Spleen (tissue), 11 donors: ENCODE results near the gene DCAF5. TPM values are rescaled to one million over a fixed set of nuclear protein-coding genes. Genes with fewer than 3 reads are reported as not detected.
"Not testable (repeated sequence)": the region's sequence is repeated elsewhere in the genome, so short reads cannot be mapped to it uniquely, and the experiment has no call there.

Source experiments
- DNase-seq: peaks from one replicate; pipeline ENCODE4 v3.0.0-alpha.2; 2020
- H3K27ac ChIP-seq, 8 donors: fragments of 200-600 bp; sonication (generic) in 7 of 8; 1 replicate in 4 of 8; 2 replicates in 4 of 8; pipeline versions ENCODE4 v1.5.0 to v1.8.0; 2016 to 2021; ENCODE audit warnings: inconsistent platforms in 4 of 8, mild to moderate bottlenecking in 4 of 8, moderate library complexity in 1 of 8
- H3K27me3 ChIP-seq, 7 donors: fragments of 200-600 bp; sonication (generic) in 6 of 7; replicated peaks in 1 of 7; 1 replicate in 4 of 7; 2 replicates in 3 of 7; pipeline versions ENCODE4 v1.5.0 to v1.8.0; 2016 to 2021; ENCODE audit warnings: inconsistent platforms in 3 of 7, mild to moderate bottlenecking in 1 of 7
- H3K36me3 ChIP-seq, 6 donors: fragments of 200-600 bp; sonication (generic) in 5 of 6; 1 replicate in 4 of 6; 2 replicates in 2 of 6; pipeline versions ENCODE4 v1.5.0 to v1.8.0; 2016 to 2021; ENCODE audit warnings: inconsistent platforms in 2 of 6
- H3K4me1 ChIP-seq, 6 donors: fragments of 200-600 bp; sonication (generic) in 5 of 6; 1 replicate in 3 of 6; 2 replicates in 3 of 6; pipeline versions ENCODE4 v1.5.0 to v1.8.0; 2016 to 2021; ENCODE audit warnings: inconsistent platforms in 3 of 6
- H3K4me3 ChIP-seq, 8 donors: fragments of 200-600 bp; sonication (generic) in 7 of 8; 1 replicate in 4 of 8; 2 replicates in 4 of 8; pipeline versions ENCODE4 v1.5.0 to v1.8.0; 2016 to 2021; ENCODE audit warnings: inconsistent platforms in 4 of 8, mild to moderate bottlenecking in 4 of 8, moderate library complexity in 2 of 8
- H3K9me3 ChIP-seq, 8 donors: fragments of 200-600 bp; sonication (generic) in 7 of 8; 1 replicate in 4 of 8; 2 replicates in 4 of 8; pipeline versions ENCODE4 v1.5.0 to v1.8.0; 2016 to 2021; ENCODE audit warnings: inconsistent platforms in 4 of 8
- CTCF ChIP-seq, 11 experiments: fragments of 200-600 bp in 7 of 11; fragments of 450-650 bp in 4 of 11; sonication (generic) in 4 of 11; IDR thresholded peaks in 8 of 11; conservative IDR thresholded peaks in 3 of 11; 1 replicate in 7 of 11; 2 replicates in 4 of 11; pipeline versions ENCODE4 v1.4.0 to v1.8.0; 2016 to 2021; ENCODE audit warnings: antibody characterized with exemption in 11 of 11, inconsistent platforms in 4 of 11, mild to moderate bottlenecking in 1 of 11
- POLR2A ChIP-seq, 3 donors: fragments of 450-650 bp; IDR thresholded peaks; one replicate each; pipeline ENCODE4 v1.5.1; 2017; ENCODE audit warnings: antibody characterized with exemption in 3 of 3, mild to moderate bottlenecking in 1 of 3
- POLR2AphosphoS5 ChIP-seq, 3 donors: sonication (generic); formaldehyde crosslinking; IDR thresholded peaks; one replicate each; pipeline ENCODE4 v1.5.1; 2017; ENCODE audit warnings: antibody characterized with exemption in 3 of 3
- WGBS, 5 donors: extraction: QIAGEN DNeasy Blood & Tissue Kit in 3 of 5; methylation state at CpG; one replicate each; pipeline versions ENCODE4 v1.1.5 to v1.1.7; 2013 to 2018; 5-methylcytosine and 5-hydroxymethylcytosine counted together
- intact Hi-C: fragments of 100-400 bp; cut with DNase I; formaldehyde crosslinking; loops from one replicate; pipeline ENCODE4 v1.15.0; 2023; ENCODE audit warnings: low total_unique reads
- polyA plus RNA-seq, 3 donors: library from polyadenylated mRNA; stranded (reverse); fragments of 200-250 nt; gene quantifications; one replicate each; pipeline ENCODE4 v1.2.1, GENCODE V29; 2013
- total RNA-seq, 7 donors: library from RNA; depleted of rRNA in 3 of 7; stranded (reverse); fragments of >200 nt in 3 of 7; fragmentation: NEBNext Ultra II Directional in 4 of 7; extraction: Animal tissue kit (Norgen Biotek cat#: 25700) in 4 of 7; gene quantifications; one replicate each; pipeline versions ENCODE4 v1.1.0 to v1.2.1, GENCODE V29; 2016 to 2021
- donor health status: healthy with polysubstance abuse.
- donor health status: DM: no; HTN: no; CAD: no; lungs with moderate emphysema.
- donor health status: DM: no; HTN: no; CAD: no.
- donor health status: Bipolar disorder and iron deficiency.
- donor health status: healthy.
- donor health status: DM: no; HTN: no; CAD: no.
- donor health status: DM: yes; HTN: yes; CAD: no.

The DCAF5 gene
- total and polyA plus RNA-seq, 10 donors = 10.3 to 60.6 (median 44.1) TPM

GRCh38 chr14:69191340-69192111 is 38.6 kb upstream of the DCAF5 start, which contains the start of gene EXD2:
TSS of gene EXD2 (plus strand) at chr14:69191498. CDS start at chr14:69209471, 17,973 bp downstream.
- intact Hi-C loops = no loop called here
- WGBS, 5 donors = 0 to 2% (median 1%) methylated on average over 16 to 58 of the region's 58 CpGs
- Histone ChIP-seq H3K27ac (peak within 1 kb of the TSS; percentile 0 to 86 (median 76)), H3K4me1 (peaks cover 3 to 21% (median 12%) of the 10 kb centered on the region in 6 donors), H3K27me3 (no peaks in the 10 kb centered on the region), H3K4me3 (peak within 1 kb of the TSS; percentile 64 to 91 (median 86)), H3K9me3 (no peaks in the 10 kb centered on the region), H3K36me3 (no peaks in the 10 kb centered on the region)
- TF ChIP-seq POLR2AphosphoS5 (IDR thresholded peaks at IDR 0.05) (peak; percentile 86 to 92 (median 89)), POLR2A (IDR thresholded peaks at IDR 0.05) (peak in 1 of 3 donors; percentile 32), CTCF (IDR thresholded peaks at IDR 0.05 in 8 of 11, conservative IDR thresholded peaks at IDR 0.05 in 3 of 11) (no peak)
- peak; percentile 93 for DNase-seq

- Histone ChIP-seq H3K9me3 (no peaks in the 10 kb centered on the region), H3K27me3 (no peaks in the 10 kb centered on the region), H3K36me3 (no peaks in the 10 kb centered on the region), H3K27ac (no peak overlapping the region), H3K4me1 (peaks cover 3 to 21% (median 12%) of the 10 kb centered on the region in 6 donors), H3K4me3 (no peak overlapping the region)
- WGBS, 5 donors = 70 to 94% (median 82%) methylated on average over 2 of the region's 2 CpGs
- TF ChIP-seq POLR2A (IDR thresholded peaks at IDR 0.05) (no peak), POLR2AphosphoS5 (IDR thresholded peaks at IDR 0.05) (no peak)
- intact Hi-C loops = no loop called here
- DNase-seq = no peak
Measured at GRCh38 chr14:69190191-69190590, 37.3 kb upstream of the DCAF5 start.

GRCh38 chr14:69183735-69184134 is 30.8 kb upstream of the DCAF5 start:
- Histone ChIP-seq H3K27ac (no peak overlapping the region), H3K9me3 (no peaks in the 10 kb centered on the region), H3K27me3 (no peaks in the 10 kb centered on the region), H3K36me3 (no peaks in the 10 kb centered on the region), H3K4me1 (no peaks in the 10 kb centered on the region), H3K4me3 (no peak overlapping the region)
- TF ChIP-seq POLR2AphosphoS5 (IDR thresholded peaks at IDR 0.05) = no peak
- TF ChIP-seq CTCF (IDR thresholded peaks at IDR 0.05 in 8 of 11, conservative IDR thresholded peaks at IDR 0.05 in 3 of 11) = no peak
- no peak for TF ChIP-seq POLR2A (IDR thresholded peaks at IDR 0.05)
- 63 to 83% (median 71%) methylated on average over 4 of the region's 4 CpGs for whole genome bisulfite sequencing, 5 donors
- no peak for DNase-seq
- intact Hi-C loops = no loop called here

GRCh38 chr14:69182580-69182979 is 29.7 kb upstream of the DCAF5 start:
- H3K9me3 ChIP-seq, H3K4me3 ChIP-seq, intact Hi-C loops, H3K36me3 ChIP-seq, H3K27ac ChIP-seq, DNase-seq, H3K27me3 ChIP-seq, H3K4me1 ChIP-seq: not testable (repeated sequence)
- WGBS, 5 donors = 91 to 100% (median 93%) methylated on average over 1 of the region's 1 CpG

GRCh38 chr14:69181491-69181890 is 28.6 kb upstream of the DCAF5 start:
- Histone ChIP-seq H3K4me3 (no peak overlapping the region), H3K36me3 (no peaks in the 10 kb centered on the region), H3K27ac (no peak overlapping the region), H3K27me3 (no peaks in the 10 kb centered on the region), H3K9me3 (no peaks in the 10 kb centered on the region), H3K4me1 (no peaks in the 10 kb centered on the region)
- TF ChIP-seq POLR2A (IDR thresholded peaks at IDR 0.05) (no peak), CTCF (IDR thresholded peaks at IDR 0.05 in 8 of 11, conservative IDR thresholded peaks at IDR 0.05 in 3 of 11) (no peak), POLR2AphosphoS5 (IDR thresholded peaks at IDR 0.05) (no peak)
- DNase-seq = no peak
- intact Hi-C loops = no loop called here
